Heart right ventricle (tissue), 16 donors: ENCODE measurements around the gene AFF2. TPM values are rescaled to one million over a fixed set of nuclear protein-coding genes. Genes with fewer than 3 reads are reported as not detected.

Source experiments
- ATAC-seq, 8 donors: fragments of 200-7000 bp; cut with Tn5 transposase; one replicate each; pipeline ENCODE4 v1.9.1; 2020; ENCODE audit warnings: mild to moderate bottlenecking in 8 of 8, moderate library complexity in 8 of 8, moderate number of reproducible peaks in 1 of 8
- DNase-seq, 2 donors: peaks; one replicate each; pipeline ENCODE4 v3.0.0-alpha.2; 2020
- H3K27ac ChIP-seq, 10 donors: fragments of 200-600 bp; sonication (generic) in 2 of 10; one replicate each; pipeline versions ENCODE4 v1.5.0 to v1.8.0; 2020 to 2022; ENCODE audit warnings: mild to moderate bottlenecking in 3 of 10
- H3K27me3 ChIP-seq, 7 donors: fragments of 200-600 bp; one replicate each; pipeline ENCODE4 v1.8.0; 2021 to 2022; ENCODE audit warnings: mild to moderate bottlenecking in 2 of 7
- H3K36me3 ChIP-seq, 9 donors: fragments of 200-600 bp; sonication (generic) in 1 of 9; one replicate each; pipeline versions ENCODE4 v1.5.0 to v1.8.0; 2020 to 2022; ENCODE audit warnings: mild to moderate bottlenecking in 2 of 9
- H3K4me1 ChIP-seq, 9 donors: fragments of 200-600 bp; sonication (generic) in 1 of 9; one replicate each; pipeline versions ENCODE4 v1.5.0 to v1.8.0; 2020 to 2022; ENCODE audit warnings: mild to moderate bottlenecking in 4 of 9
- H3K4me3 ChIP-seq, 10 donors: fragments of 200-600 bp; sonication (generic) in 2 of 10; one replicate each; pipeline versions ENCODE4 v1.5.0 to v1.8.0; 2020 to 2022; ENCODE audit warnings: mild to moderate bottlenecking in 7 of 10, moderate library complexity in 2 of 10
- H3K9me3 ChIP-seq, 11 donors: fragments of 200-600 bp in 10 of 11; sonication (generic) in 2 of 11; one replicate each; pipeline versions ENCODE4 v1.5.0 to v1.8.0; 2013 to 2022; ENCODE audit warnings: mild to moderate bottlenecking in 2 of 11, control low read depth in 1 of 11, moderate library complexity in 1 of 11
- CTCF ChIP-seq, 9 donors: fragments of 200-600 bp; sonication (generic) in 2 of 9; IDR thresholded peaks; one replicate each; pipeline versions ENCODE4 v1.5.0 to v1.8.0; 2021 to 2022; ENCODE audit warnings: antibody characterized with exemption in 9 of 9, mild to moderate bottlenecking in 5 of 9, moderate library complexity in 1 of 9
- WGBS, 2 donors: extraction: QIAGEN DNeasy Blood & Tissue Kit; methylation state at CpG; one replicate each; pipeline ENCODE4 v1.1.7; 2013; ENCODE audit warnings: inconsistent platforms in 1 of 2; 5-methylcytosine and 5-hydroxymethylcytosine counted together
- intact Hi-C, 10 donors: fragments of 100-400 bp; cut with DNase I; formaldehyde crosslinking; loops; one replicate each; pipeline versions ENCODE4 v1.11.1 to v1.14.2; 2022
- polyA plus RNA-seq, 2 donors: library from polyadenylated mRNA; stranded (reverse); fragments of 200-250 nt; gene quantifications; one replicate each; pipeline ENCODE4 v1.2.3, GENCODE V29; 2013
- total RNA-seq, 10 donors: library from RNA; stranded (reverse); fragmentation: NEBNext Ultra II Directional in 3 of 10; extraction: Animal tissue kit (Norgen Biotek cat#: 25700) in 3 of 10; gene quantifications; one replicate each; pipeline versions ENCODE4 v1.2.1 to v1.2.4, GENCODE V29; 2021 to 2023
- donor health status: Arrhythmogenic right ventricular cardiomyopathy.
- donor health status: ischemic (EF 13 %, LVEDD 7.1; RV severe dilation, severe dysfunction).
- donor health status: healthy with polysubstance abuse.
- donor health status: DM: no; HTN: yes; CAD: no.
- donor health status: DM: no; HTN: no; CAD: no.
- donor health status: ischemic (EF 25% LVEDD 6.9; RV normal size, moderate dysfunction).
- donor health status: ischemic (EF 25% LVEDD 5.7; RV mildly dilated, moderate dysfunction).
- donor health status: healthy.
- donor health status: DM: yes; HTN: yes; CAD: no.
- donor health status: Ischemic cardiomyopathy.
- donor health status: ischemic (EF 35%, LVEDD 5.7; RV mildly dilated, moderate dysfunction).
- donor health status: nonischemic (EF 11% LVEDD 7.7; RV severe dilation, severe dysfunction).
- donor health status: DM: yes; HTN: yes; CAD: no.
- donor health status: PGD.
- donor health status: ischemic (EF 29% LVEDD 5.4; RV normal size, mild dysfunction).
- donor health status: nonischemic (EF 23%, LVEDD 6.1; RV moderate dilation, normal function).

Gene AFF2
- total and polyA plus RNA-seq, 12 donors: 0.01 to 0.59 (median 0.20) TPM; not detected in 2

GRCh38 chrX:148867596-148867995, 367.2 kb downstream of the AFF2 start:
- Histone ChIP-seq H3K9me3 (no peaks in the 10 kb centered on the region), H3K4me1 (no peaks in the 10 kb centered on the region), H3K27me3 (no peaks in the 10 kb centered on the region), H3K36me3 (no peaks in the 10 kb centered on the region), H3K4me3 (no peak overlapping the region), H3K27ac (no peak overlapping the region)
- TF ChIP-seq CTCF (IDR thresholded peaks at IDR 0.05): no peak
- DNase-seq (no peak), ATAC-seq (no peak)
- intact Hi-C loops: no loop called here
- 90 to 97% methylated on average over 2 of the region's 2 CpGs for WGBS, 2 donors

- H3K4me1 ChIP-seq: no peaks in the 10 kb centered on the region
- DNase-seq: peak in 1 of 2 donors; percentile 3
- peak in 1 of 8 donors; percentile 52 for ATAC-seq
- no peaks in the 10 kb centered on the region for H3K27me3 ChIP-seq
- H3K36me3 ChIP-seq: no peaks in the 10 kb centered on the region
- intact Hi-C loops: no loop called here
- H3K9me3 ChIP-seq: no peaks in the 10 kb centered on the region
- no peak overlapping the region for H3K27ac ChIP-seq
- H3K4me3 ChIP-seq: no peak overlapping the region
- no peak for TF ChIP-seq CTCF (IDR thresholded peaks at IDR 0.05)
- 54 to 61% methylated on average over 7 of the region's 7 CpGs for WGBS, 2 donors
These were observed 371.2 kb downstream of the AFF2 start for GRCh38 chrX:148871422-148872160.

GRCh38 chrX:148872161-148872535, 371.7 kb downstream of the AFF2 start:
- intact Hi-C loops: no loop called here
- Histone ChIP-seq H3K27me3 (no peaks in the 10 kb centered on the region), H3K4me3 (no peak overlapping the region), H3K9me3 (no peaks in the 10 kb centered on the region), H3K27ac (no peak overlapping the region), H3K36me3 (no peaks in the 10 kb centered on the region), H3K4me1 (no peaks in the 10 kb centered on the region)
- DNase-seq (no peak), ATAC-seq (no peak)
- no peak for TF ChIP-seq CTCF (IDR thresholded peaks at IDR 0.05)
- 53 to 56% methylated on average over 1 of the region's 1 CpG for WGBS, 2 donors

GRCh38 chrX:148872881-148873280, 372.5 kb downstream of the AFF2 start:
- Histone ChIP-seq H3K4me3 (no peak overlapping the region), H3K4me1 (no peaks in the 10 kb centered on the region), H3K27me3 (no peaks in the 10 kb centered on the region), H3K27ac (no peak overlapping the region), H3K36me3 (no peaks in the 10 kb centered on the region), H3K9me3 (no peaks in the 10 kb centered on the region)
- TF ChIP-seq CTCF (IDR thresholded peaks at IDR 0.05): no peak
- no peak for ATAC-seq
- DNase-seq: no peak
- intact Hi-C loops: no loop called here
- WGBS, 2 donors: 64 to 68% methylated on average over 4 of the region's 4 CpGs
